HUDEP-2 (cell line): ENCODE results near the gene CYYR1.

Experiments used
- DNase-seq, 76 experiments: peaks; one replicate each; lab custom pipeline; 2025; ENCODE audit not compliant: unreplicated experiment in 76 of 76; lab: John Stamatoyannopoulos, UW

The CYYR1 gene

DNA sequence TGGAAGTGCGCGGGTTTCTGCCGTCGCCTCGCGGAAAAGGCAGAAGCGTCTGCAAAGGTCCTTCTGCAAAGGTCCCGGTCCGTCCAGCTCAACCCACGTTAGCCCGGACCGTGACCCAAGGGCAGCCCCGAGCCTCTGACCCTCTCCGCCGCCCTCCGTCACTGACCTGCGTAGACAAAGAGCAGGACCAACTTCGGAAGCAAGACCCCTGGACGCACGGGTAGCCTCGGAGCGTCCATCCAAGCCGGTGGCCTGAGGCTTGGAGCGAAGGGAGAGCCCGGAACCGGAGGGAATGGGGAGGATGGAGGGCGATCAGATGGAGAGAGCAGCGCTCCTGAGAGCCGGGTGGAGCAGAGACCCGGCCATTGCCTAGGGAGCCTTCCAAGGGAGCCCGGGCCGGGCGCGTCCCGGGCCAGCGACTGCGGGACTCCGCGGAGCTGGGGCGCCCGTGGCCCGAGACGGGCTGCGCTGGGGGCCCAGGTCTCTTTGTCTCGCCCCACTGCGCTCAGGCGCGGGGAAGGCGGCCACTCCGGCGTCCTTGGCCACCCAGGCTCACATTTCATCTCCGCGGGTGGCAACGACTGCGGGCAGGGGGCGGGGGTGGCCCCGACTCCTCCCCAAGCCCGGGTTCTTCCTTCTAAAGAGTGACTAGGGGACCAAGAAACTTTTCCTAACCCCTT is at the start of gene CYYR1:
TSS of gene CYYR1 (minus strand) at position 585 of the 680 bp plus-strand sequence. CDS start at position 239, 346 bp downstream.
- no peak for DNase-seq

DNA sequence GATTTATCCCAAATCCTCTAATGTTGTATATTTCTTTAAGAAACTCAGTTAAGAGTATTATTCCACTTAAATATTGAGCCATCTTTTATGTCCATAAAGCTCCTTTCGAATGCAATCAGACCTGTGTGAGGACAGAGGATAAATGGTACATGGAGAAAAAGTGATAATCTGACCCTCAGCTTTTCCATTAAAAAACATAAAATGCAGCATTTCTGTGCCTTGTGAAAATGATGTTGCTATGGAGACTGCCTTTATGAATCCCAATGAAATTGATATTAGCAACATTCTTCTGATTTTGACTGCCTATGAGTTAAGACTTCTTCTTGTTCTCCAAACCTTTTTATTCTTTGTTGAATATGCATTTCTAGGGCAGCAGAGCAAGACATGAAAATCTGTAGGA is 44.1 kb upstream of the CYYR1 start:
- DNase-seq, result no peak

DNA sequence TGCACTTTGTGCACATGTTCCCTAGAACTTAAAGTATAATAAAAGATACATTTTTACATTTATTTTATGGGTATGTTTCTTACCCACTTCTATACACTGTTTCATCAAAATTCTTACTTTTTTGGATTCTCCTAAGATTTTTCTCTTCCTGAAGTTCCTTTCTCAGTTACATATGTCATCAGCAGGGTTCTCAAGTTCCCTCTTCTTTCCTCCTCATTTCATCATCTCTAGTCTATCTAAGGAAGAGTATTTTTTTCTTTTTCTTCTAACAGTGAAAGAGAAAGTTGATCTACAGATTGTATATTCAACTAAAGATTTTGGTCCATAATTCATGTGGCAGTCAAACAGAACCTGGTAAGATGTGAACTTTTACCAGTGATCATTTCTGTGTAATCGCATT is 41.2 kb upstream of the CYYR1 start:
- DNase-seq, result no peak

DNA sequence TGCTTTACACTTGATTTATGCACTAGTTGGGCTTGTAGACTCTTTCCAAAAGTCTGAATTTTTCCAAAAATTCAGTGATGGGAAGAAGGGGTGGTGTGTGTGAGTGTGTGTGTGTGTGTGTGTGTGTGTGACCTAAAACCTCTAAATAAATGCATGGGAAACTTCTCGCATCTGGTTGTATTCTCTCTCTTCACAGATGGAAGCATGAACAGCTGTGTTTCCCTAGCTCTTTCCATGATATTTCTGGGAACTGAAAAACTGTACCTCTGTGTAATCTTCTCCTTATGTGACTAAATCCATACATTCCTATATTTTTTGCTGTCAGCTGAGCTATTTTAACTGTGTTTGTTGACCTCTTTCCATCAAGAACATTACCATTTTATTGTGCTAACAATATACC is 26.2 kb upstream of the CYYR1 start:
- DNase-seq, result no peak

DNA sequence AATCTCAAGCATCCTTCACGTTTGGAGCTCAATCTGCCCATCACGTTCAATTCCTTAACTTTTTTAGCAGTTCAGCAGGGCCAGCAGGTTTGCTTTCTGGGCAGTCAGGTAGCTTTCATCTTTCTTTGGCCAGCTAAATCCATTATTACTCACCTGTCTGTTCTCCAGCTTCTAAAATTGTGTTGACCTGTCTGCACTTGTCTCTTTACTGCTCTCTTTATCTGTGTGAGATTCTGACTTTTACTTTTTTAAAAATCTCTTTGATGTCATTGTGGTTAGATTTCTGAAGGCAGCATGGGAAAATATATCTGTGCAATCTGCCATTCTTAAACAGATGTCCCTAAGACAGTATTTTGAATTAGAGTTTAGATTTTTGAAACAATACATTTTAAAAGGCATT is 24.9 kb upstream of the CYYR1 start:
- no peak for DNase-seq

DNA sequence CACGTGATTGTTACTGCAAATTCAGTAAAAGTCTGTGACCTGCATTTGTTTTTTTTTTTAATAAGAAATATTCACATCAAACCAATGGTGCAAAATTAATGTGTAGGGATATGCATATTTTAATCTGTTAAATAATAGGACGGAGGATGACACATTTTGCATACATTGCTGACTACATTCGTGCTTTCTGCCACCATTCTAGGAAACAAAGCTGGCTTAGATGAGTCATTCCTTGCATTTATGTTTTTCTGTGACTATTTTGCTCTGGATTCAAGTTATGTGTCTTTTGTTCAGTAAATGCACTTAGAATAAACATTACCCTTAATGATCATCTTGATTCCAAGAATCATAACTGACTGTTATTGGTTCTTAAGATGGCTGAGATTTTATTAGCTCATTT is 23.9 kb upstream of the CYYR1 start:
- DNase-seq, result no peak

DNA sequence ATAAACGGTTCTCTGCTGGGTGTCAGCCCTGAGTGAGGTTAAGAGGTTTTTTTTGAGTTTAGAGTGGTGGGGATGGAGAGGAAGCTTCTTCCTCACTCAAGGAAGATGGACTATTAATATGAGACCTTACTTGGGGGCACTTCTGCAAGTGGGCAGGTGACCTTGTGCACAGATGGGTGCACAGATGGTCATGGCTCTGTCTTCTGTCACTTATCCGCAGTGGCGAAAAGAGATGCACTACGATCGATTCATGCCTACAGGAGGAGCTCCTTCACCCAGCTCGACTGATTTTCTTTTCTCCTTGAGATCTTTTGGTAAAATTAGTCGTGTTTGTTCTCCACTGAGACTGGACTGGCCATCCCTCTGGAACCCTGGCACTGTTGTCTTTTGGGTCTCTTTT is 22.9 kb upstream of the CYYR1 start:
- DNase-seq, result no peak

DNA sequence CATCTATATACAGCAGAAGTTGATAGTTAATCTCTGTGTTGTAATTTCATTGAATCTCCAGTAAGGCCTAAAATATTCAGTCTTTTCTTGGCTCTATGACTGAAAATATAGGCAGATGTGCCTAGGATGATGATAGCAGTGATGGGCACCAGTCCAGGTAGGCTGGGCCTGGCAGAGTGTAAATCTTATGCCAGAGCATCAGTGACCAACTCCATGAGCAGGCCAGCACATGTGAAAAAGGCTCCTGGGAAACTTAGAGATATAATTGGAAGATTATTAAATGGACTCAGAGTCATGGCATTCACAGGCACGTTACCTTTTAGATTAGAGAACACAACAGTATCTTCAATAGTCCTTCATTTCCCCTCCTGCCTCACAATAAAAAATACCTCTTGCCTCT is 20.7 kb upstream of the CYYR1 start:
- DNase-seq, result no peak

DNA sequence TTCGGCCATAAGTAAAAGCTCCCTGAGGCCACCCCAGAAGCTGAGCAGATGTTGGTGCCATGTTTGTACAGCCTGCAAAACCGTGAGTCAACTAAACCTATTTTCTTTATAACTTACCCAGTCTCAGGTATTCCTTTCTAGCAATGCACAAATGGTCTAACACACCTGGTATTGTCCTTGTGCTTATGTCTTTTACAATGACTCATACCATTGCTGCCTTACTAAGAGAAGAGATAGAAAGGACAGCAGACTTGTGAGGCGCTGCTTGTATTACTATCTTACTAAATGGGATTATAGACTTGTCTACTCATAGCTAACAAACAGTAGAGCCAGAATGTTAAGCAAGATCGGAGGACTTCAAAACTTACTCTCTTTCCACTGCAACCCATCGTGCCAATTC is 18.5 kb upstream of the CYYR1 start:
- no peak for DNase-seq

DNA sequence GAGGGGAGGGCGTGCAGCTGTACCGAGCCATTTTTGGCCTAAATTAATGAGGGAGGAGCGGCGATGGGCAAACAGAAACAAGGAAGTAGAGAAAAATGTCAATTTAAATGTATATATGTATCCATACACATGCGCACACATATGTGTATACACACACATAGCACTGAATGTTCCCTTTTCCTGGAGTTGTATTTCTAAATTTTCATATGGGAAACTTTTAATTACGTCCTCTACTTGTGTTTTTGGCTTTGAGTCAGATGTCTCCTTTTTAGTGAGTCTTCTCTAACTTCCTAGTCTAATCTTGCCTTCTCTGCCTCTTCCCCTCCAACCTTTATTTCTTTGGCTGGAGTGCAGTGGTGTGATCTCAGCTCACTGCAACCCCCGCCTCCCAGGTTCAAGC is 15.4 kb upstream of the CYYR1 start:
- no peak for DNase-seq

DNA sequence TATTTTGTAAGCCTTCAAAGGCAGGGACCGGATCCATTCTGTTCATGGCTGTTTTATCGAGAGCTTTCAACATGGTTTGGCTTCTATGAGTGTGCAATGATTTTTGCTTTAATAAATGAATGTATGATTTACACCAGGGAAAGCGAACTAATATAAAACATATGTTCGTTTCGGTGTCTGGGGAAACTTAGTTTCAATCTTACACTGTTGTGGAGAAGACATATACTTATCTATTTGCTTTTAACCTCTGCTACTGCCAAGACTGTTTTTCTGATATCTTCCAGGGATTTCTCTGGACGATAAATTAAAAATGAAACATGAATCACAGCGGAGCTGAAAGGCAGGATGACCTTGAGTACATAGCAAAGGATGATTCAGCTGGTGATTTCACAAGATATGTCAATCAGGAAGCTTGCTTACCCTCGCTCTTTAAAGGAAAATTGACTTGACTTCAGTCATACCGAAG is 14.7 kb upstream of the CYYR1 start:
- no peak for DNase-seq

DNA sequence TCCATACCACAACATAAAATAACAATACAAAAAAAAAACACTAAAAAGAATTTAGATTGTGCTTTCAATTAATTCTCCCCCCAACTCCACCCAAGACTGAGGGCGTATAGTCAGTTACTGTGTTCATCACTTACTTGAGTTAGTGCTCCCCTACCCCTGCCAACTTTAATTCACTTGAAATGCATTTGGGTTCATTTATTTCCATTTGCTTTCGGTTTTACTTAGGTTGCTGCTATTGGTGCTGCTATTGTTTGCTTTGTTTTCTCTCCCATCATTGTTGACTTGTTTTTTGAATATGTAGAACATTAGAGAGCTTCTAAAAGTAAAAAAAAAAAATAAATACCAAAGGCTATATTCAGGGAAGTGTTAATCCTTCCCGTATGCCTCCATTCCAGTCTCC is 10.7 kb upstream of the CYYR1 start:
- no peak for DNase-seq

DNA sequence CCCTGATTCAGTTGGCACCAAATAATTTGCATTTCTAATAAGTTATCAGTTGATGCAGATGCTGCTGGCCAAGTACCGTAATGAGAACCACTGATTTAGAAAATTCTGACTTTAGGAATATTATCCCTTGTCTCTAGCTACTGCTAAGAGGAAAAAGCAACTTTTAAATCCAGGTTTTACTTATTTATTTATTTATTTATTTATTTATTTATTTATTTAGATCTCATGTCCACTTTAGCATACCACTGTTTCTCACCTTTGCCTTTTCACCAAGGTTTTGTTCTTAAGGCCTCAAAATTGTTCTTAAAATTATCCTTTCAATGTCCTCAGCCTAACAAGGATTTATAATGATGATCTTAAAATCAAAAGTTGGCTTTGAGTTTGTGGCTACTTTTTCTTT is 8.7 kb upstream of the CYYR1 start:
- no peak for DNase-seq

DNA sequence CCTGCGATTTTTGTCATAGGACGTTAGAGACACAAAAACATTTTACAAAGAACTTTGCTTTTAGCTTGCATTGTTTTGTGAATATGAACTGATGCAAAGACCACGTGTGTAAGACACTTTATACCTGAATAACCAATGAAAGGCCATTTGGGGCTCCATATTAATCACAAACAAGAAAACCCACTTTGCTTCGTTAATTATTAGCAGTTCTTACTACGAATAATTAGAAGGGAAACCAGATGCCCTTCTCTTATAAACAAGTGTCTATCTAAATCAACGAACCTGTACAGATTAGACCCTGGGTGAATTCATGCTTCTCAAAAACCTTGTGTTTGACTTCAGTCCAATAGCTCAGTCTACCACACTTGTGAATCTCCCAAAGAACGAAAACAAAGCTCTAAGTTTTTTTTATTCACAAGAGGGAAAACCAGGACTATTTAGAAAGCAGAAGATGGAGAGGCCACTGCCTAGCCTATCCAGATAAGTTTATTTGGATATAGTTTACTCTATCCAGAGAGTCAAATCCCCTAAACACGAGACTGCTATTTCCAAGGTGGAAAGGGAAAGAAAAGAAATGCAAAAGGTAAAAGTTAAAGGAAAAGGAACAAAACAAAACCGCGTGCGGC is 897 bp downstream of the CYYR1 start:
- no peak for DNase-seq

DNA sequence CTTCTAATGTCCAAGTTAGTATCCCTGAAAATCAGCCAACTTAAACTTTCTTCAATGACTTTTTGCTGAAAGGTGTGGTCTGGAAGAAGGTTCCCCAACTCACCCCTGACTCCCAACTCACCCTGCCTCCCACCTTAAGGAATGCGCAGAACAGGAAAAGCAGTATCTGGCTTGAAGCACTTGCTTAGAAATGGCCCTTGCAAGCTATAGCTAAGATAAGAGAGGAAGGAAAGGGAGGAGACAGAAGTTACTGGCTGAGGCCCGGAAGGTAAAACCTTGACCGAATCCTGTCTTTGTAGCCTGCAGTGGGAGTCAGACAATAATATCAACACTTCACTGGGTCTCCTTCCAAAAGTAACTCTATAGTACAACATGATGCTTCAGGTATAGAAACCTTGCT is 2.9 kb downstream of the CYYR1 start:
- DNase-seq, result no peak

DNA sequence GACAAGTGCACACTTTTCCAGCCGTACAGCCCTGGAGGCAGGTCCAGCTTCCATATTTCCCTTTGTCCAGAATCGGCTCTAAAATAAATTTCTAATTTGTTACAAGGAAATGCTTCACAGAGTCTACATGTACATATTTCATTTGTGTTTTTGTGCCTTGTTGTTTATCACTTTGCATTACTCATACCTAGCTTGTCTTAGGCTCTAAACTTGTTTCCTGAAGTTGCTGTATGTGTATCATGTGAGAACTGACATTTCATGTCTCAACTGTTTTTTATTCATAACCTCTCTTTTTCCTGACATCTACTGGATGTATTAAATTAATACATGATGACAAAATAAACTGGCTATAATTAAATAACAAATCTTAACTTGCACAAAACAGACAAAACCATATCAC is 7.5 kb downstream of the CYYR1 start:
- DNase-seq, result no peak

DNA sequence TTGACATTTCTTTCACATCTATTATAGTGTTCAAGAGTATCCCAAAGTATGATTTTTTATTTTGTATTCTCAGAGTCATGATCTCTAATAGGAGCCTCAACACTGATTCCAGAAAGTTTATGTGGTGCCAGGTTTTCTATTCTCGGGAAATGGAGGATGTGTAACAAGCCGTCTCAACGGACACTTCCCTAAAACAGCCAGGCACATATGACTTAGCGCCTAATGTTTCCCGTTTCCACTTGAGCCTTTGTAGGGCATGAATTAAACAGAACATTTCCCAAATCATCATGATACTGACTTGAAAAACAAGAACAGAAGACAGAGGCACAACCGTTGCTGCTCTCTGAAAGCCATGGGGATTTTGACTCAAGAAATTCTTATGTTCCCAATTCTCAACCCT is 8.0 kb downstream of the CYYR1 start:
- DNase-seq, result no peak

DNA sequence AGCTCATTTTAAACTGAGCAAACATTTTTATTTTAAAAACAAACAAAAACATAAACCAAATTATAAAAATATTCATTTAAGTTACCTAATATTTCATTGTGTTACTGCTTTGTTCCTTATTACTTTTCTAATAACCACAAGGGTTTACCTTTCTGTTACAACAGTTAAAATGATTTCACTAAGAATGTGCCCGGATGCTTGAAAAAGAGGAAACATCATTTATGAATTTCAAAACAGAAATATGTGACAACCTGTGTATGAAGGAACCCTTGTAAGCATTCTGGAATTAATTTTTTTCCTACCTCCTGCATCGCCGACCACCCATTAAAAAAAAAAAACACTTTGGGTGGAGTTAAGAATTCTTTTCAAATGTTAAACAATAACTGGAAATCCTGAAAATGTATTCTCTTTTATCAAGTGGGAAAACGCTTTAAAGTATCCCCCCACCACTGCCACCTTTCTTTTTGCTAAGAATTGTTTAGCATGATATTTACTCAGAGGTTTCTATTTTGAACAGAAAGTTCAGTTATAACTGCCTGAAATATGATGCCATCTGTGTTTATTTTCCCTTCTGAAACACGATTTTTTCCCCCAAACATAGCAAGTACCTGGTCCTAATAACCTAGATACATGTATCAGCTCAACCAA is 9.1 kb downstream of the CYYR1 start:
- no peak for DNase-seq

DNA sequence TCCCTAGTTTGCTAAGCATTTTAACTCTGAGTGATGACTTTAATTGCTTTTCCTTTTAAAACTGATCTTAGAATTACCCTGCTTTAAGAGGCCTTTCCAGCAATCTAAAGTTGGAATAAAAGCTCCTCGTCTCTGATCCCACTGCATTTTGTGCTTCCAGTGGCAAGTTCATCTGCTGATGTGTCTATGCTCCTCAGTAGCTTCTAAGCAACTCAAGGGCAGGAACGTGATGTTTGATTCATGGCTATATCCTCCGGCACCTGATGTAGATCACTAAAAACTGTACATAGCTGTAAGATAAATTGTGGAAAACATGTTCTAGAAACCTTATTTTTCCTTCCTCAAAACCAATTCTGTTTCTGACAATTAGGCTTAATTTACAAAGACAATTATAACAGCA is 12.5 kb downstream of the CYYR1 start:
- no peak for DNase-seq

DNA sequence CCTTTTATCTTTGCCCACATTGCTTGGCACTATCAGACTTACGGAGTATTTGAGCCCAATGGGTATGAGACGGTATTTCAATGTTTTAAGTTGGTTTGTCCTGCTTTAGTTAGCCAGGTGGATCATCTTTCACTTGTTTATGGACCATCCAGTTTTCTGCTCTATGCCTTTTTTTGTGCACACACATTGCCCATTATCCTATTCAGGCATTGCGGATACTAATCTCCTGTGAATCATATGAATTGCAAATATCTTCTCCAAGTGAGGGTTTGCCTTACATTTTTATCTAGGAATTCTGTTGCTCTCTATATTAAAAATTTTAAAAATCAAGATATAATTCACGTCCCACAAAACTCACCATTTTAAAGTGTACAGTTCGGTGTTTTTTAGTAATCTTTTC is 14.0 kb downstream of the CYYR1 start:
- DNase-seq, result no peak

DNA sequence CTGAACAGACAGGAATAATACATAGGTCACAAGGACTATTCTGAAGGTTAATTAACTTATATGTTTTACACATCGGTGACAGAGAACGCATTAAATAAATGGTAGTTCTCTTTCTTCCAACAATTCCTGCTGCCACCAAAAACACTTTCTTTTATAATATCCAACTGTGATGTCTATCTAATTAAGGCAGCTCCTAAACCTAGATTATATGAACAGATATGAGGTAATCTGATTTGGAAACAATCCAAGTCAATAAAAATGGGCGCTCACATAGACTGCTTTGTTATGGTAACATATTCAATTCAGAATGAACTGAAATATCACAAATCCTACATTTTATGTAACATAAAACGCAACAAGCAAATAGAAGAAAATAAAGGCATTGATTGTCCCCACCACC is 16.0 kb downstream of the CYYR1 start:
- no peak for DNase-seq

DNA sequence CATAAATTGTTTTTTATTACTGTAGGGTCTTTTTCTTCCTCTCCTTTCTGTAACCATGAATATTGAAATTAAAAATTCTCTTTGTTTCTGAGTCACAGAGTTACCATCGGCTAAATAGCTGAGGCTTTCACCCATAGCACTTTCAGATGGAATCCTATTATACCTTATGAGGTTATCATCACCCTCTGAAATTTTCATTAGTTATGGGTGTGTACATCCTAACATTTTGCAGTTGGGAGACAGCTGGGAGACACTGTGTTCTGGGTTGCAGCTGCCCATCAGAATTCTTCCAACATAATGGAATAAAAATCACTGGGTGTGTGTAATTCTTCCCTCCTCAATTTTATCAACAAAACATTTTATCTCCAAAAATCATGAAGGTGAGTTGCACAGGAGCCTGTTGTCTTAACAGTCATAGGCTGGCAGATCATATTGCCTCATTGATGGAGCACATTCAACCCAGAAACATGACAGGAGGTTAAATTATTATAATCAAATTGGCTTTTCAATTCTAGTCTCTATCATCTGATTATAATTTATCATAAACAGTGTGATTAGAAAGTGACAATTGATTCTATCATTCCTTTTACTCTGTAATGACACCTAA is 17.4 kb downstream of the CYYR1 start:
- no peak for DNase-seq
